Smooth muscle cell (in vitro differentiated cells): ENCODE results near the gene DIP2C. TPM values are rescaled to one million over a fixed set of nuclear protein-coding genes. Genes with fewer than 3 reads are reported as not detected.

Experiments used
- DNase-seq: peaks from one replicate; lab custom pipeline; 2025; ENCODE audit not compliant: unreplicated experiment; lab: John Stamatoyannopoulos, UW
- H2AFZ ChIP-seq: fragments of 200-600 bp; sonication (generic); 2 replicates; pipeline ENCODE4 v1.6.0; 2016; ENCODE audit warnings: antibody characterized with exemption, low read depth, mild to moderate bottlenecking
- H3F3A ChIP-seq: fragments of 200-600 bp; sonication (generic); 2 replicates; pipeline ENCODE4 v1.6.0; 2017; ENCODE audit warnings: antibody characterized with exemption, low read depth
- H3K27ac ChIP-seq: fragments of 200-600 bp; sonication (generic); 2 replicates; pipeline ENCODE4 v1.5.1; 2016; ENCODE audit warnings: low read depth, mild to moderate bottlenecking
- H3K27me3 ChIP-seq: fragments of 200-600 bp; sonication (generic); 2 replicates; pipeline ENCODE4 v1.6.1; 2016; ENCODE audit warnings: low read depth, mild to moderate bottlenecking
- H3K36me3 ChIP-seq: fragments of 200-600 bp; sonication (generic); 2 replicates; pipeline ENCODE4 v1.5.1; 2016; ENCODE audit warnings: low read depth
- H3K4me1 ChIP-seq: fragments of 200-600 bp; sonication (generic); 2 replicates; pipeline ENCODE4 v1.5.1; 2016; ENCODE audit warnings: low read depth
- H3K4me2 ChIP-seq: fragments of 200-600 bp; sonication (generic); 2 replicates; pipeline ENCODE4 v1.6.0; 2016; ENCODE audit warnings: mild to moderate bottlenecking
- H3K4me3 ChIP-seq: fragments of 200-600 bp; sonication (generic); 2 replicates; pipeline ENCODE4 v1.5.1; 2016; ENCODE audit warnings: mild to moderate bottlenecking
- H3K79me2 ChIP-seq: fragments of 200-600 bp; sonication (generic); 2 replicates; pipeline ENCODE4 v1.6.0; 2016; ENCODE audit warnings: low read depth, mild to moderate bottlenecking
- H3K9ac ChIP-seq: fragments of 200-600 bp; sonication (generic); 2 replicates; pipeline ENCODE4 v1.6.0; 2016; ENCODE audit warnings: low read depth
- H3K9me3 ChIP-seq: fragments of 200-600 bp; sonication (generic); replicated peaks from 2 replicates; pipeline ENCODE4 v1.5.1; 2016; ENCODE audit warnings: low read depth
- H4K20me1 ChIP-seq: fragments of 200-600 bp; sonication (generic); 2 replicates; pipeline ENCODE4 v1.6.0; 2016; ENCODE audit warnings: low read depth
- WGBS: methylation state at CpG from one replicate; pipeline ENCODE4 v1.1.7; 2016; ENCODE audit warnings: low lambda C conversion rate; 5-methylcytosine and 5-hydroxymethylcytosine counted together
- polyA plus RNA-seq: library from polyadenylated mRNA; unstranded; fragments of >200 nt; fragmentation: Nextera tagmentation; extraction: Ambion mirVana; gene quantifications from 2 replicates; pipeline ENCODE4 v1.2.1, GENCODE V29; 2016
- total RNA-seq: library from RNA; depleted of rRNA; stranded (reverse); fragments of >200 nt; gene quantifications from 2 replicates; pipeline ENCODE4 v1.2.3, GENCODE V29; 2014
- TF ChIP-seq, protein P1 (sequence below): fragments of 200-600 bp; sonication (generic); IDR thresholded peaks from 2 replicates; pipeline ENCODE4 v1.5.1; 2017; ENCODE audit warnings: borderline replicate concordance, mild to moderate bottlenecking, antibody characterized with exemption; ENCODE audit not compliant: insufficient read depth, poor library complexity, severe bottlenecking

The DIP2C gene
- total and polyA plus RNA-seq, 2 experiments from 2014 or later = 14.9 to 15.3 TPM

DNA sequence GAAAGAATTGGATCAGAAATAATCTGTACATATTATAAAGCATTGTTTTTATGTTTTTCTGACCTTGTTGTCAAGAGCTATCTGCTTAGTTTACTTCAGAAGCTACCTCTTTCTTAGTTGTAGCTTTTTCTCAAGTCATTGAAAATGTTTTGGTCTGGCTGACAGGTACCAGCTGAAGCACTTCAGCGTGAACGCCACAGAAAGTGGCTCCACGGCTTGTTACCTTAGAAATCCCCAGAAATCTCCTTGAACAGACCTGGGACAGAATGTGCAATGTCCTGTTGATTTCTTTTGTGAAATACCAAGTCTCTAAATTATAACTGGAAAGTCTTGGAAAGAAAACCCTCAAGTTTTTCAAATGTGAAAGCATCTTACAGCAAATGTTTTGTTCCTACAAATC is 457.4 kb downstream of the DIP2C start:
- Histone ChIP-seq H3K4me1 (no peaks in the 10 kb centered on the region), H3F3A (no peaks in the 10 kb centered on the region), H4K20me1 (peaks cover 28% of the 10 kb centered on the region), H3K79me2 (peaks cover 4% of the 10 kb centered on the region), H3K36me3 (no peaks in the 10 kb centered on the region), H3K9me3 (no peaks in the 10 kb centered on the region), H2AFZ (no peak overlapping the region), H3K27ac (no peak overlapping the region), H3K4me3 (no peak overlapping the region), H3K27me3 (no peaks in the 10 kb centered on the region), H3K4me2 (no peak overlapping the region), H3K9ac (no peak overlapping the region)
- TF ChIP-seq, protein P1, sequence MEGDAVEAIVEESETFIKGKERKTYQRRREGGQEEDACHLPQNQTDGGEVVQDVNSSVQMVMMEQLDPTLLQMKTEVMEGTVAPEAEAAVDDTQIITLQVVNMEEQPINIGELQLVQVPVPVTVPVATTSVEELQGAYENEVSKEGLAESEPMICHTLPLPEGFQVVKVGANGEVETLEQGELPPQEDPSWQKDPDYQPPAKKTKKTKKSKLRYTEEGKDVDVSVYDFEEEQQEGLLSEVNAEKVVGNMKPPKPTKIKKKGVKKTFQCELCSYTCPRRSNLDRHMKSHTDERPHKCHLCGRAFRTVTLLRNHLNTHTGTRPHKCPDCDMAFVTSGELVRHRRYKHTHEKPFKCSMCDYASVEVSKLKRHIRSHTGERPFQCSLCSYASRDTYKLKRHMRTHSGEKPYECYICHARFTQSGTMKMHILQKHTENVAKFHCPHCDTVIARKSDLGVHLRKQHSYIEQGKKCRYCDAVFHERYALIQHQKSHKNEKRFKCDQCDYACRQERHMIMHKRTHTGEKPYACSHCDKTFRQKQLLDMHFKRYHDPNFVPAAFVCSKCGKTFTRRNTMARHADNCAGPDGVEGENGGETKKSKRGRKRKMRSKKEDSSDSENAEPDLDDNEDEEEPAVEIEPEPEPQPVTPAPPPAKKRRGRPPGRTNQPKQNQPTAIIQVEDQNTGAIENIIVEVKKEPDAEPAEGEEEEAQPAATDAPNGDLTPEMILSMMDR = no peak
- 96% methylated on average over 3 of the region's 3 CpGs for WGBS
- no peak for DNase-seq

DNA sequence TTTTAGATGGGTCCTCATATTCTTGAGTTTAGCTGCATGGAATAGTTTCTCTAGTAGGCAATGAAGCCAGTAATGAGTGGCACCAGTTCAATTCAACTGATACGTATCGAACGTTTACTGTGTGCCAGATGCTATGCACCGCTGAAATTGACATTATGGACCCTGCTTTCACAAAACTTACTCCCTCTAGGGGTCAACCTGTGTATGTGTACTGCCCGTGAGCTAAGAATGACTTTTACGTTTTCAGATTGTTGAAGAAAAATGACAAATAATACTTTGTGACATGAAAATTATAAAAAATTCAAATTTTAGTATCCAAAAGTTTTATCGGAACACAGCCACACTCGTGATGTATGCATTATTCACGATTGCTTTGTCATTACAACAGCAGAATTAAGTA is 458.7 kb downstream of the DIP2C start:
- no peak for DNase-seq
- no peaks in the 10 kb centered on the region for H3K9me3 ChIP-seq
- H4K20me1 ChIP-seq = peaks cover 31% of the 10 kb centered on the region
- H3K36me3 ChIP-seq = no peaks in the 10 kb centered on the region
- no peak overlapping the region for H3K4me2 ChIP-seq
- no peak overlapping the region for H3K9ac ChIP-seq
- 81% methylated on average over 9 of the region's 9 CpGs for WGBS
- no peak overlapping the region for H3K4me3 ChIP-seq
- no peak overlapping the region for H2AFZ ChIP-seq
- H3K27ac ChIP-seq = no peak overlapping the region
- no peaks in the 10 kb centered on the region for H3K4me1 ChIP-seq
- peaks cover 4% of the 10 kb centered on the region for H3K79me2 ChIP-seq
- no peaks in the 10 kb centered on the region for H3F3A ChIP-seq
- TF ChIP-seq, protein P1 = peak; percentile 43
- no peaks in the 10 kb centered on the region for H3K27me3 ChIP-seq

DNA sequence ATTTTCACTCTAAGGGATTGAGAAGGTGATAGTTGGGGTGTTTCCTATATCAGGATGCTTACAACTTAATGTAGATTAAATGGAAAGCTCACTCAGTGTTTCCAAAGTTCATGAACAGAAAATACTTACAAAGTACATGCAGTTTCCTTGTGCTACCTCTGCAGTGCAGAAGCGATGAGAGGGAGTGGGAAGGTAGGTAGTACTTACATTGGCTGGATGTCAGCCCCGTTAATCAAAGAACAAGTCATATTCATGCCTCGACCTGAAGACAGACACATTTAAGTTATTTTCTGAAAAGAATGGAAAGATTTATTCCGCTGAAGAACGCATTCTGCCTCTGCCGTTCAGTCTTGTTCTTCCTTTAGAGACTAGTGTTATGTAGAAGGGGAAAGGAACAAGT is 461.1 kb downstream of the DIP2C start:
- no peak for DNase-seq
- Histone ChIP-seq H3K4me3 (no peak overlapping the region), H3K27me3 (no peaks in the 10 kb centered on the region), H3K36me3 (no peaks in the 10 kb centered on the region), H3K79me2 (peaks cover 4% of the 10 kb centered on the region), H3K4me2 (no peak overlapping the region), H3F3A (no peaks in the 10 kb centered on the region), H3K9ac (no peak overlapping the region), H4K20me1 (peaks cover 48% of the 10 kb centered on the region), H3K4me1 (no peaks in the 10 kb centered on the region), H3K9me3 (no peaks in the 10 kb centered on the region), H3K27ac (no peak overlapping the region), H2AFZ (no peak overlapping the region)
- WGBS = 94% methylated on average over 6 of the region's 6 CpGs
- TF ChIP-seq, protein P1 = no peak

DNA sequence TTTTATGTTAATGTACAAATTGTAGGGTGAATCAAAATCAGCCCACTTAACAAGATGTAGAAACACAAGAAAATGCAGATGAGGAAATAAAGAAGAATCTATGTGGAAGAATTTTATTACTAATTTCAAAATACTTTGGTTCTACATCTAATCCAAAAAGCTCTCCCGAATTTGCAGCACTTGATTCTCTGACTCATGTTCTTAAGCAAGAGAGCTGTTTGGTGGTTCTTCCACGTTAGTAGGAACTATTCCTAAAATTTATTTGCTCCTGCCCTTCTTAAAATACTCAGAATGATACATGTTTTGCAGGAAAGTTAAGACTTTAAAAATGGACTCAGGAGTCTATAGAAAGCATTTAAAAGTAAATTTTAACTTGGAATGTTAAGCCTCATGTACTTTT is 462.5 kb downstream of the DIP2C start:
- Histone ChIP-seq H3K36me3 (no peaks in the 10 kb centered on the region), H4K20me1 (peaks cover 48% of the 10 kb centered on the region), H3K9me3 (no peaks in the 10 kb centered on the region), H2AFZ (no peak overlapping the region), H3K9ac (no peak overlapping the region), H3K79me2 (peaks cover 4% of the 10 kb centered on the region), H3K27me3 (no peaks in the 10 kb centered on the region), H3F3A (no peaks in the 10 kb centered on the region), H3K4me1 (no peaks in the 10 kb centered on the region), H3K4me2 (no peak overlapping the region), H3K4me3 (no peak overlapping the region), H3K27ac (no peak overlapping the region)
- no peak for DNase-seq
- TF ChIP-seq, protein P1 = no peak
- 49% methylated on average over 2 of the region's 2 CpGs for WGBS
